Astrocyte (in vitro differentiated cells and primary cell): Measurements from ENCODE around the gene LIN7B.

Experiments used
- EZH2 ChIP-seq: IDR thresholded peaks from 2 replicates; pipeline ENCODE4 v1.6.1; 2012; ENCODE audit warnings: mild to moderate bottlenecking, low read length, inconsistent platforms; ENCODE audit not compliant: insufficient read depth
- TF ChIP-seq, protein P1 (sequence below): IDR thresholded peaks from 2 replicates; pipeline ENCODE4 v1.5.1; 2011; ENCODE audit warnings: low read depth, mild to moderate bottlenecking, inconsistent platforms, low read length, moderate library complexity; ENCODE audit not compliant: insufficient read depth

GRCh38 chr19:49106648-49107135 is 7.5 kb upstream of the LIN7B start:
- TF ChIP-seq, protein P1, sequence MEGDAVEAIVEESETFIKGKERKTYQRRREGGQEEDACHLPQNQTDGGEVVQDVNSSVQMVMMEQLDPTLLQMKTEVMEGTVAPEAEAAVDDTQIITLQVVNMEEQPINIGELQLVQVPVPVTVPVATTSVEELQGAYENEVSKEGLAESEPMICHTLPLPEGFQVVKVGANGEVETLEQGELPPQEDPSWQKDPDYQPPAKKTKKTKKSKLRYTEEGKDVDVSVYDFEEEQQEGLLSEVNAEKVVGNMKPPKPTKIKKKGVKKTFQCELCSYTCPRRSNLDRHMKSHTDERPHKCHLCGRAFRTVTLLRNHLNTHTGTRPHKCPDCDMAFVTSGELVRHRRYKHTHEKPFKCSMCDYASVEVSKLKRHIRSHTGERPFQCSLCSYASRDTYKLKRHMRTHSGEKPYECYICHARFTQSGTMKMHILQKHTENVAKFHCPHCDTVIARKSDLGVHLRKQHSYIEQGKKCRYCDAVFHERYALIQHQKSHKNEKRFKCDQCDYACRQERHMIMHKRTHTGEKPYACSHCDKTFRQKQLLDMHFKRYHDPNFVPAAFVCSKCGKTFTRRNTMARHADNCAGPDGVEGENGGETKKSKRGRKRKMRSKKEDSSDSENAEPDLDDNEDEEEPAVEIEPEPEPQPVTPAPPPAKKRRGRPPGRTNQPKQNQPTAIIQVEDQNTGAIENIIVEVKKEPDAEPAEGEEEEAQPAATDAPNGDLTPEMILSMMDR: peak; percentile 69
- TF ChIP-seq EZH2: no peak
